SHP77 treated with DMSO at 0.1 percent for 48 hours (cell line): ENCODE data around the gene FGF9.

Experiments
- DNase-seq: peaks from one replicate; lab custom pipeline; 2025; lab: John Stamatoyannopoulos, UW

Gene FGF9

DNA sequence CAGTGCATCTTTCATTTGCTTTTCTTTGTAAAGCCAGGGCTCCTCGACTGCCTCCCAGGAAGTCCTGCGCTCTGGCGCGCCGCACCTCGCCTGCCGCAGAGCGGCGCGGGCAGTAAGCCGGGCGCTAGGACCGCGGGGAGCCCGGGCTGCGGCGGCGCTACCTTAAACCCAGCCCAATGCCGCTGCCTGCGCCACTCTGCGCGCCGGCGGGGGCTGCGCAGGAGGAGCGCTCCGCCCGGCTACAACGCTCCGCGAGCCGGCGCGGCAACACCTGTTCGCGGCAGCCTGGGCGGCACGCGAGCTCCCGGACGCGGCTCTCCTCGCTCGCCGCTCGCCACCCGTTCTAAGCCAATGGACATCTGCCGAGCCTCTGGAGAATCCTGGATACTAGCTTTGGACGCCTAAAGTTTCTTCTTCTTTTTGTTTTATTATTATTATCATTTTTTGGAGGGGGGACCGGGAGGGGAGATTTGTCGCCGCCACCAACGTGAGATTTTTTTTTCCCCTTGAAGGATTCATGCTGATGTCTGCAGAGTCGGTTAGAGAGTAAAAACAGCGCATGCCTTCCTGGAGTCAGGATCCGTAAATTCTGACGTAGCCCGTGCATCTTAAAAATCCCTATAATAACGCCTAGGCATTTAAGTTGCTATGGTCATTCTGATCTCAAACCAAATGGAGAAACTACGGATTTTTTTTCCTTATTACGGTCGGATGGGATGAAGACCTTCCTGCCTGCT, at the start of gene FGF9:
Gene FGF9 (plus strand): TSS at position 191 of the 737 bp plus-strand sequence. CDS start 840 bp downstream, outside the sequence.
- peak; percentile 75 for DNase-seq

GRCh38 chr13:21625366-21625765, 45.5 kb upstream of the FGF9 start:
- DNase-seq = peak; percentile 55

DNA sequence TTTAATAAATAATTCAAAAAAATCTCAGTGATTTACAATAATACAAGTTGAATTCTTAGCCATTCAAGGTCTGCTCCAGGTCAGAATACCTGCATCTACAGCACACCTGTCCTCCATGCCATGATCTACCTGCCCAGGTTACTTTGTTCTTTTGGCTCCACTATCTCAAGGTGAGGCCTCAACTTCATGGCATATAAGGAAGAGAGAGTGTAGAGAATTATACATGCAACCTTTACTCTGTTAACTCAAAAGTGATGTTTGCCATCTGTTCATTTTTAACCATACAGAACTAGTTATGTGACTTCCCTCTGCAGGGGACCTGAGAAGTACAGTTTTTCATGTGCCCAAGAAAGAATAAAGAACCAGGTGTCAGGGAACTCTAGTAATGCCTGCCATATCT, 38.7 kb upstream of the FGF9 start:
- DNase-seq = no peak

DNA sequence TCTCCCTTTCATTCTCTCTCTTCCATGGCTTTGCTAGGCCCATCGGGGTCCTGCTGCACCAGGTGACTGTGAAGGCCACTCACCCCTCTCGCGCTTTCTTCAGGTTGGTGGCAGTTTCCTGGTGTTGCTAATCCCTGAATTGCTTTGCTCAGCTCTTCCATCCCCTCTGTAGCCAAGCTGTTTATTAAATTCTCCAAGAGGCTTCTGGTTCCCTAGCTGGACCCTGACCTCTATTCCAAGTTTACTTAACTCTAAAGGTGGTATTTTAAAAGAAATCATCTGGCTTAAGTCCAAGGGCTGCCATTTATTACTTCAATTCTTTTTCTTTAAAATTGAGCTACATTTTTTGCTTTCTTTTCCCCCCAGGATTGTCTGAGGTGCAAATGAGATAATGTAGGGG, 34.2 kb upstream of the FGF9 start:
- no peak for DNase-seq

GRCh38 chr13:21637296-21637695, 33.6 kb upstream of the FGF9 start:
- DNase-seq = peak; percentile 57

GRCh38 chr13:21638319-21639282, 32.3 kb upstream of the FGF9 start:
- DNase-seq = no peak

DNA sequence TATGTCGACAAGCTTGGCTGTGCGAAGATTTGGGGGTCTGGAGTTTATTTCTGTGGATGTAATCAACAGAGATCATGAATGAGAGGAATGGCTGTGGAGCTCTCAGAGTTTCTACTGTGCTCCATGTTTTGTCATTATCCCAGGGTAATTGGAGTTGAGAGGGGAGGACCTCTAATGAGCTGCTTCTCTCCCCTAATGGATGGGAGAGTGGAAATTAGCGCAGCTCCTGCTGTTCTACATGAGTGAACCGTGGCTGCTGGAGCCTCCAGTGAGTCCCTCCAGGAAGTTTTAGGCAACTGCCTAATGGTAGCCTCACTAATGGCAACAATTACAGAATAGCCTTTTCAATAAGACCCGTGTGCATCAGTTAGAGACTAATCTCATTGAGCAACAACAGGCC, 31.3 kb upstream of the FGF9 start:
- DNase-seq = no peak

DNA sequence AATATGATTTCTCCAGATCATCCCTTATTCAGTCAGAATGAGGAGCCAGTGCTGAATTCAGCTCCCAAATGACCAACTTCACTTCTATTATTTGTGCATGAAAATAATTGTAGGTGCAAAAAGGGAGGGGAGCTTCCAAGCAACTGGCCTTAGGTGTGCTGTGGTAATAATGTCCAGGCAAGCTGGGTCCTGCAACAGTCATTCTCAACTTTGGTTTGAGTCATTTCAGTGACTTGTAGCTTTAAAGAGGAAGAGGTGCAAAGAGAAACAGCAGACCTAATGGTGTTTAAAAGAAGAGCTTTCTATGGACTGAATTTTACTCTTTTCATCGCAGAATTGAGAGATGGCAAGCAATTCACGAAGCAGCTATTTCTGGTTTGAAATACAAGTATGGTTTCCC, 29.2 kb upstream of the FGF9 start:
- DNase-seq = no peak

GRCh38 chr13:21657538-21657937, 13.3 kb upstream of the FGF9 start:
- no peak for DNase-seq

DNA sequence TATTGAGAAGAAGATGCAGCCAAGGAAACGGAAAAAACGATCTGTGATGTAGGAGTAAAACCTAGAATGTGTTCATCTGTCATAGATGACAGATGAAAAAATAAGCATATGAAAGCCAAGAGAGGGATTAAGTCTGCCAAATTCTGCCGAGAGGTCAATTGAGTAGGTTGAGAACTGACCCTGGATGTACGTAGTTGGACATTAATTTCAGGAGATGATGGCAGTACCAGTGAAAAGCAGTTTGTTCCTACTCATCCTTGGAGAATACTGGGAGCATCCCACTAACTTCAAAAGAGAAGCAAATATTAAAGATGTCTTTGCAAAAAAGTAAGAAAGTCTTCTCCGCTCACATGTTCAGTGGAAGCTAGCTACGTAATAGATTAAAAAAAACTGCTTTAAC, 11.8 kb upstream of the FGF9 start:
- no peak for DNase-seq

GRCh38 chr13:21661097-21661909, 9.6 kb upstream of the FGF9 start:
- DNase-seq = no peak

GRCh38 chr13:21663197-21663596, 7.7 kb upstream of the FGF9 start:
- DNase-seq = peak; percentile 32

- peak; percentile 19 for DNase-seq
These were observed 2.1 kb upstream of the FGF9 start for GRCh38 chr13:21668732-21669275.

- DNase-seq = peak; percentile 45
These were observed 629 bp upstream of the FGF9 start for GRCh38 chr13:21670006-21670882.

- no peak for DNase-seq
These were observed 880 bp downstream of the FGF9 start for GRCh38 chr13:21671620-21672286.

DNA sequence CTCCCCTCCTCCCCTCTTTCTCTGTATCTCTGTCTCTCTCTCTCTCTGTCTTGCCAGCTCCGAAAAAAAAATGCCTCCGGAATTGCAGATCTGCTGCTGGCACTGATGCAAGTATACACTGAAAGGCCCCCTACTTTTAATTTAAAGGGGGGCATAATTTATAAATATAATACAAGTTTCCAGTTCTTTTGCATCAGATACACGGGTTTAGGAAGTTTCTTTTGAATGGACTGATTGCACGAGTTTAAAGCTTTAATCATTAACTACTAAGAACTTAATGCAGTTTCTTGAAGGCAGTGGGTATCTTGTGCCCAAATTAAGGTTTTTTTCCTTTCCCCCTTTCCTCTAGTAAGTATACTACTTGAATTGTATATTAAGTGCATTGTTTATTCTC, 1.4 kb downstream of the FGF9 start:
- DNase-seq = no peak

- no peak for DNase-seq
These were observed 2.1 kb downstream of the FGF9 start for GRCh38 chr13:21672796-21673538.

- no peak for DNase-seq
These were observed 2.6 kb downstream of the FGF9 start for GRCh38 chr13:21673539-21673788.

DNA sequence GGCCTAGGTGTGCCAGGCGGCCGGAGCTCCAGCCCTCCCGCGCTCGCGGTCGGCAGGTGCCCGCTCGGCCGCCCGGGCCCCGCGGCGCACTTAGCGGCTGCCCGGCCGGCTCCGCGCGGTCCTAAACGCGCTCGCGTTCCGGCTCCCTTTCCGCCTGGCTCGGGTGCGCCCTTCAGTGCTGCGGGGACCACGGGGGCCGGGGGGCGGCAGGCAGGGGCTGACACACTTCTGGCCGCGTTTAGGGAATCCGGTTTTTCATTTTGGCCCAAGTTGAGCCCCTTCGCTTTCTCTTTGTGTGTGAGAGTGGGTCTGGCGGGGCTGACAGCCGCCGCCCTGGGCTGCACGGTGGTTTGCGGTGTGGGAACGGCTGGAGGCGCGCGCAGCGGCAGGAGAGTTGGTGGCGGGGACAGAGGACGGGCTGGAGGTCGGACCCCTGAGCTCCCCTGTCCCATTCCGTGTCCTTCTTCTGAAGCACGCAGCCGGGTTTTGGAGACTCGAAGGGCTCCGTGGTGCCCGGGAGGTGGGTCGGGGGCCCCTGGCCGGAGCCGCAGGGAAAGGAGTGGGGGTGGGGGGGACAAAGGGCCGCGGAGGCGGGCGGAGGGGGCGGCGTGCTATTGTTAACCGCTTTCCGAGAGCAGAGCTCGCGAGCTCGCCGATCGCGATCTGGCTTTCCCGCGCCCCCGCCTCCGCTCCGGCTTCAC, 3.1 kb downstream of the FGF9 start:
- peak; percentile 29 for DNase-seq
